LoVo (cell line): ENCODE data around the gene RBM33.
"Not testable (repeated sequence)": the region's sequence is repeated elsewhere in the genome, so short reads cannot be mapped to it uniquely, and the experiment has no call there.

ENCODE experiments used
- DNase-seq: peaks from one replicate; pipeline ENCODE4 v3.0.0-alpha.2; 2016; ENCODE audit warnings: low spot score

RBM33 gene

GRCh38 chr7:155644178-155644970, at the start of gene RBM33:
Gene RBM33, plus strand, starts transcription at chr7:155644661. Its CDS starts 216 bp downstream, at chr7:155644877.
- peak; percentile 88 for DNase-seq

- peak; percentile 17 for DNase-seq
These were observed 49.5 kb upstream of the RBM33 start for GRCh38 chr7:155594961-155595366.

- DNase-seq = no peak
These were observed 46.7 kb upstream of the RBM33 start for GRCh38 chr7:155597753-155598140.

- DNase-seq = peak; percentile 72
These were observed 45.7 kb upstream of the RBM33 start for GRCh38 chr7:155598810-155599210.

GRCh38 chr7:155602156-155602555, 42.3 kb upstream of the RBM33 start:
- DNase-seq = no peak

GRCh38 chr7:155602750-155603149, 41.7 kb upstream of the RBM33 start:
- no peak for DNase-seq

- no peak for DNase-seq
These were observed 41.1 kb upstream of the RBM33 start for GRCh38 chr7:155603205-155603857.

- no peak for DNase-seq
These were observed 40.5 kb upstream of the RBM33 start for GRCh38 chr7:155603858-155604503.

- no peak for DNase-seq
These were observed 39.9 kb upstream of the RBM33 start for GRCh38 chr7:155604504-155604997.

GRCh38 chr7:155609185-155609584, 35.3 kb upstream of the RBM33 start:
- DNase-seq = no peak

GRCh38 chr7:155610633-155611193, 33.7 kb upstream of the RBM33 start:
- DNase-seq = no peak

GRCh38 chr7:155611808-155612447, 32.5 kb upstream of the RBM33 start:
- DNase-seq = no peak

- no peak for DNase-seq
These were observed 31.8 kb upstream of the RBM33 start for GRCh38 chr7:155612658-155613057.

- not testable (repeated sequence) for DNase-seq
These were observed 29.4 kb upstream of the RBM33 start for GRCh38 chr7:155615085-155615484.

- peak; percentile 93 for DNase-seq
These were observed 25.5 kb upstream of the RBM33 start for GRCh38 chr7:155618708-155619633.

GRCh38 chr7:155619634-155620271, 24.7 kb upstream of the RBM33 start:
- DNase-seq = no peak

GRCh38 chr7:155620497-155620896, 24.0 kb upstream of the RBM33 start:
- DNase-seq = no peak

- no peak for DNase-seq
These were observed 23.0 kb upstream of the RBM33 start for GRCh38 chr7:155621418-155621980.

- no peak for DNase-seq
These were observed 20.0 kb upstream of the RBM33 start for GRCh38 chr7:155624412-155624811.

- no peak for DNase-seq
These were observed 18.9 kb upstream of the RBM33 start for GRCh38 chr7:155625557-155625956.
